ENCODE data around the gene FAM151A. TPM values are rescaled to one million over a fixed set of nuclear protein-coding genes. Genes with fewer than 3 reads are reported as not detected.

FAM151A gene
- total and polyA plus RNA-seq, 2 donors (not counting 3 experiments of a cell fraction or from before 2014, with no cell fraction given) = not detected

GRCh38 chr1:54559771-54560231 lies 63.5 kb downstream of the FAM151A start:
- FAIRE-seq = no peak
- no peaks in the 10 kb centered on the region for H3K4me1 ChIP-seq (ENCODE audit: control insufficient read depth, extremely low read depth, insufficient read depth, low read length)
- DNase-seq (ENCODE audit: low read depth, low spot score) = no peak
- no peak overlapping the region for H2AFZ ChIP-seq (ENCODE audit: low read depth, low read length)
- TF ChIP-seq EZH2 (IDR thresholded peaks at IDR 0.05; ENCODE audit: borderline replicate concordance, low read depth, low read length, severe bottlenecking) (no peak), CTCF (IDR thresholded peaks at IDR 0.05; ENCODE audit: extremely low read depth in 1 of 2, insufficient read depth in 1 of 2, low read depth in 1 of 2, low read length in 2 of 2) (no peak), POLR2A (IDR thresholded peaks at IDR 0.05; ENCODE audit: low read depth, low read length) (no peak), MYC (IDR thresholded peaks at IDR 0.05; ENCODE audit: low read depth, low read length) (no peak), JUN (IDR thresholded peaks at IDR 0.05; ENCODE audit: borderline replicate concordance, insufficient read depth, insufficient read length, low read depth) (no peak), GATA2 (IDR thresholded peaks at IDR 0.05; ENCODE audit: insufficient read depth, insufficient read length, low read depth, low read length) (no peak), FOS (IDR thresholded peaks at IDR 0.05; ENCODE audit: borderline replicate concordance, insufficient read depth, low read length) (no peak), POLR2AphosphoS5 (IDR thresholded peaks at IDR 0.05; ENCODE audit: insufficient read depth, low read depth, low read length) (no peak), MAX (IDR thresholded peaks at IDR 0.05; ENCODE audit: insufficient read depth, insufficient read length) (no peak)
- dilution Hi-C loops (cut with MboI; ENCODE audit: extremely low pct_ligation_motif_present, low sequenced_read_pairs) = no loop called here
- no peaks in the 10 kb centered on the region for H4K20me1 ChIP-seq (replicated peaks; ENCODE audit: control insufficient read depth, extremely low read depth, insufficient read depth, low read length)
- H3K4me3 ChIP-seq (replicated peaks in 1 of 3; ENCODE audit: insufficient read depth in 1 of 3, low read depth in 1 of 3, low read length in 3 of 3) = no peak overlapping the region
- intact Hi-C loops (cut with micrococcal nuclease) = no loop called here
- H3K9me1 ChIP-seq (replicated peaks; ENCODE audit: control insufficient read depth, extremely low read depth, insufficient read depth, low read length) = no peaks in the 10 kb centered on the region
- no peak overlapping the region for H3K4me2 ChIP-seq (ENCODE audit: insufficient read depth, low read length)
- no TSS peak for BruUV-seq (replicated peaks)
- no peak overlapping the region for H3K27ac ChIP-seq (ENCODE audit: insufficient read depth, low read depth, low read length)
- H3K27me3 ChIP-seq (ENCODE audit: control insufficient read depth in 2 of 2, insufficient read depth in 2 of 2, low read length in 2 of 2) = no peaks in the 10 kb centered on the region
- H3K9ac ChIP-seq (replicated peaks; ENCODE audit: extremely low read depth, insufficient read depth, low read length) = no peak overlapping the region
- no peaks in the 10 kb centered on the region for H3K36me3 ChIP-seq (ENCODE audit: control insufficient read depth in 2 of 2, extremely low read depth in 1 of 2, insufficient read depth in 2 of 2, low read length in 2 of 2)
- CTCF ChIA-PET = interaction anchor here (1.0 kb wide), 1 partner anchor 12 kb away, joined by 3 read pairs; the partner anchor contains the start of gene ACOT11
- H3K79me2 ChIP-seq (ENCODE audit: control insufficient read depth, insufficient read depth, low read length) = no peaks in the 10 kb centered on the region
- H3K9me3 ChIP-seq (replicated peaks; ENCODE audit: control insufficient read depth, insufficient read depth, low read length) = no peaks in the 10 kb centered on the region
- POLR2A ChIA-PET = no interaction called here

Other genes with a start within 250 kb of the FAM151A start
- gene SSBP3, start 217.1 kb downstream of the FAM151A start, total RNA-seq = 49.5 and 59.4 TPM in 2 replicates
- 44.9 and 46.1 TPM in 2 replicates for gene SSBP3, start 217.1 kb downstream of the FAM151A start, polyA plus RNA-seq
- gene ACOT11, start 75.3 kb downstream of the FAM151A start, total RNA-seq = 5.4 and 5.7 TPM in 2 replicates
- gene ACOT11, start 75.3 kb downstream of the FAM151A start, polyA plus RNA-seq = 4.5 and 5.5 TPM in 2 replicates
- 0.24 TPM in 1 of 2 replicates, not detected in the other for gene MROH7, start 18.3 kb upstream of the FAM151A start, total RNA-seq
- 0.06 and 0.08 TPM in 2 replicates for gene MROH7, start 18.3 kb upstream of the FAM151A start, polyA plus RNA-seq
- gene TTC4, start 92.3 kb upstream of the FAM151A start, total RNA-seq = 21.4 and 28.8 TPM in 2 replicates
- 18.2 and 19.2 TPM in 2 replicates for gene TTC4, start 92.3 kb upstream of the FAM151A start, polyA plus RNA-seq
- 3.0 and 3.8 TPM in 2 replicates for gene PARS2, start 141.0 kb upstream of the FAM151A start, total RNA-seq
- gene PARS2, start 141.0 kb upstream of the FAM151A start, polyA plus RNA-seq = 2.0 and 2.5 TPM in 2 replicates
- not detected in 2 replicates for gene TTC22, start 177.8 kb upstream of the FAM151A start, total RNA-seq
- gene TTC22, start 177.8 kb upstream of the FAM151A start, polyA plus RNA-seq = not detected in 2 replicates

Data from endothelial cell of umbilical vein (primary cell).